NCI-H1694 treated with DMSO at 0.1 percent for 48 hours (cell line): ENCODE data around the gene GRIN2A.

Experiments used
- DNase-seq: peaks from one replicate; lab custom pipeline; 2025; lab: John Stamatoyannopoulos, UW

Gene GRIN2A

DNA sequence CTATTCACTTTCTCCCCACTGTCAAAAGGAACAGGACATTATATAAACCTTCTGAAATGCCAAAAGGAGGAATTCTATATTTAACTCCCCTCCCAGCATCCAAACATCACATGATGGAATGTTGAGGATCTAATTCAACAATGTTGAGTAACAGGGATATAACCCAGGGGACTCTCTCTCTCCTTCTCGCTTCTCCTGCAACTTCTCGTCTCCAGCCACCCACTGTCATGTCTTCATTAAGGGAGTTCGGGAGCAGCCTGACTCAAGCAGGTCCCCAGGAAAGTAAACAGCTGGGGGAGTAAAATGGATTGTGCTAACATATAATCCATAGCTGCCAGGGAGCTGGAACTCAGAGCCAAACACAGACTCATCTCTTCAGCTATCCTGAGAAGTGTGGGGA lies 51.7 kb downstream of the GRIN2A start:
- no peak for DNase-seq

DNA sequence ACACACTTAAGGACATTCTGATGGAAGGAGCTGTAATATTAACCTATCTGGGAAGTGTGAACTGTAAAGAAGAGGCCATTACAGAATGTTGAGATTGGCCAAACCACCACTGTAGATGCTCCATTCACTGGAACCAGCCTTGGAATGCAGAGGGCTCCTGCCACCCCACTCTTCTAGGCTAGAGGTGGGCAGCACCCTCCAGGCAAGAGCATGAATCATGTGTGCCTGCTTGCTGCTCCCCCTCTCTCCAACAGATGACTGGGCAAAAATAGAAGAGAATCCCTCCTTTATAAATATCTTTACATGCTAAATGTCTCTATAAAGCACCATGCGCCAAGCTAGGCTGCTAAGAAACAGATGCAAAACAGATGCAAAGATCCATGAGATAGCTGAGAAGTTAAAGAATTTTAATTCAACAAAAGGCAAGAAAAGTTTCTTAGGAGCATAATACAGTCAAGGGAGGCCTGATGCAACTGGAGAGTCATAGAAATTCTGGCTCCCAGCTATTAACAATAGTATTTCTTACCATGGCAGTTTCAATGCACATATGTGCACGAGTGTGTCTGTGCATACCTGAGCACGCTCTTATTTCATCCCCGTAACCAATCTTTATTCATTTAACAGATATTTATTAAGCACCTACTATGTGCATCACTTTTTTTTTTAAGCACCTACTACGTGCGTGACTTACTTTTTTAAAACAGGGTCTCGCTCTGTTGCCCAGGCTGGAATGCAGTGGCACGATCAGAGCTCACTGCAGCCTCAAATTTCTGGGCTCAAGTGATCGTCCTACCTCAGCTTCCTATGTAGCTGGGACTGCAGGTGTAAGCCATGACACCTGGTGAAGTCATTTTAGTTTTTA lies 53.6 kb downstream of the GRIN2A start:
- no peak for DNase-seq

DNA sequence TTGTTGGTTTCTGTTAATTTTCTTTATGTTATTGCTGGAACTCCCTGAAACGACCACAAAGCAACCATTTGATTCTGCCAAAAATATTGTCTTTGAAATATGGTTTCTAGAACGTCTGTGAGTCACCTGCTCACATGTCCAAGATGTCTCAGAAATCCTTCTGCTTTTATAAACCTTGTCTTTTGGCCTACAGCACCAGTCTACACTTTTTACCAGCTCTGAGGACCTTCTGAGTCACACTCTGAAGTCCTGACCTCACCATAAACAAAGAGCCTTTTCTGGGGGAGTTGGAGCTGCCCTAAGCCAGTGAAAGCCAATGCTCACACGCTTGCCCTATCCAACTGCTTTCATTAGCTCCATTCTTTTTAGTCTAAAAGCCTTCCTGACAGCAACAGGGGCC lies 55.5 kb downstream of the GRIN2A start:
- DNase-seq = no peak

GRCh38 chr16:10123141-10123540 lies 59.1 kb downstream of the GRIN2A start:
- no peak for DNase-seq

DNA sequence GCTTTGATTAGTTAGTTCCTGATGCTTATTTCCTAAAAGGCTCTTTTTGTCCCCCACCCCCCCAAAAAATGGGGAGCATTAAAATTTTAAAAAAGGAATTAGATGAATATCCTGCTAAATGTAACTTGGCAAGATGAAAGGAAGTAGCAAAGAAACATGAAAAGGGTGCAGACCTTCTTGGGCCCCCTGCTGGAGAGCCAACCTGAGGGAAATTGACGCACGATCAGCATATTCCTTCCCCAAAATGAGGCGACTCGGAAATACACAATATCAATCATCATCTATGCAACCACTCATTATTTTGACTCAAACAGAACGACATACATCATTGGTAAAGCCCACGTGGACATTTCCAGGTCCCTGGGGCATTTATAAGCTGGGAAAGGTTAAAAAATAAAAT lies 59.7 kb downstream of the GRIN2A start:
- no peak for DNase-seq

DNA sequence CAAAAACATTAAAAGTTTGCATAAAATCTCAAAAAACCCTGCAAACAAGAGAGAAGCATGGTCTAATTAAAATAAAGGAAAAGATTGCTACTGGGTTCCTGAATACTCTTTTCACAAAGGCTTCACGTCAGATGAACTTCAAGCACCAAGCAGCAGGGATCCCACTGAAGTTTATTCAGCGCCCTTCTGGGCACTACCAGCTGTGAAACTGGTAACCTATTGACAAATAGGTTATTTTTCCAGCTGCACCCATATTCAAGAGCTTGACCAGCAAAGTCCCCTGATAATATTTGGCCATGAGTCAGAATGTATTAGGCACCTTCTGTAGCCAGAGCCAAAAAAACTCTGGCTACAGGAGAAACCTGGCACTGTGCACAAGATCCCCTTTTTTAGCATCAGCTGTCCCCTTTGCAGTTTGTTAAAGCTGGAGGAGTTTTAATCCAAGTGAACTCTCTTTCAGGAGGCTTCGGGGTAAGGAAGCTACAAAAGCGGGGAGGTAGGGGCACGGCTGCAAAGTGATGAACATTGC lies 60.3 kb downstream of the GRIN2A start:
- DNase-seq = no peak

DNA sequence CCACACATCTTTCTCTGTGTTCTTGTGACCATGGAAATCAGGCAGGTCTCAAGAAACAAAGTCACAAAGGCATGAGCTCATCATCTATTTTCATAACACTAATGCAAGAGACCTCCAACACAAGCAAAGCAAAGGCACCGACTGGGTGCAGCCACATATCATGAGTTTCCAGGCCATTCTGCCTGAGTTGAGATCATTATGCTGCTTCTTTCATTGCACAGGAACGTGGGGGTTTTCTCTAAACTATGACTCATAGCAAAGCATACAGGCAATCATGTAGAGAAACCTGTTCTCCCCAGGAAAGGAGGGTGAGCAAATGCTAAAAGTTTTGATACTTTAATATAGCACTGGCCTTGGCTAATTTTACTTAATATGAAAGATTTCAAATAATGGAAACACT lies 60.7 kb downstream of the GRIN2A start:
- no peak for DNase-seq

- DNase-seq = no peak
Observed at GRCh38 chr16:10120953-10121352, 61.3 kb downstream of the GRIN2A start.

DNA sequence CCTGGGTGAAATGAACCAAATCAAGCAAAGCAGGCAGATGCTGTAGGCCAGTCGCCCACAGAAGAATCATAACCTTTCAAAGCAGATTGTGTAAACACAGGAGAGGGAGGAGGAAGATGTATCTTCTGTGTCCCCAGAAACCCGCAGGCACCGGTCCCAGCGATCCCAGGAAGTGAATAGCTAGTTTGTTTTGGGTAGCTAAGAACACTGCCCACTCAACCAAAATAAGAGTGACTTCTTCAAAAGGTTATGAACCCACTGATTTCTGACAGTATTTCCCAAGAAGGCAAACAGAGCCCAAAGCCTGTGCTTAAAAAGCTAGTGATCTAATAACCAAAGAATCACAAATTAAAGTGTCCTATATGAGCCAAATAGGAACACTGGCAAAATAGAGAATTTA lies 67.8 kb downstream of the GRIN2A start:
- peak; percentile 6 for DNase-seq

DNA sequence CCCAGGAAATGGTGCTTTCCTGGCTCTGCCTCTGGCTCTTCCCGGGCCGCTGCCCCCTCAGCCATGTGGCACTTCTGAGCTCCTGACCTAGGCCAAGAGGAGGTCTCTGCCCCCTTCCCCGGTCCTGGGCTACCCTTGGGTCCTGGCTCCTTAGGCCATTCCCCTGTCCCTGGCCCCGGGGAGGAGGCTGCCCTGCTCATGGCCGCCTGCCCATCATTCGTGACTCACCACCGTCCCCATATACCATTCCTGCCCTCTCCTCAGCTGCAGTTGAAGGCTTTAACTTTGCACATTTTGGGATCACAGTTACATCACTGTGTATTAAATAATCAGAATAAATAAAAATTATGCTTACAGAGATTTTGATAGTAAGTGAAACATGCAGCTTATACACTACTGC lies 69.0 kb downstream of the GRIN2A start:
- DNase-seq = no peak

GRCh38 chr16:10112021-10112420 lies 70.2 kb downstream of the GRIN2A start:
- no peak for DNase-seq

DNA sequence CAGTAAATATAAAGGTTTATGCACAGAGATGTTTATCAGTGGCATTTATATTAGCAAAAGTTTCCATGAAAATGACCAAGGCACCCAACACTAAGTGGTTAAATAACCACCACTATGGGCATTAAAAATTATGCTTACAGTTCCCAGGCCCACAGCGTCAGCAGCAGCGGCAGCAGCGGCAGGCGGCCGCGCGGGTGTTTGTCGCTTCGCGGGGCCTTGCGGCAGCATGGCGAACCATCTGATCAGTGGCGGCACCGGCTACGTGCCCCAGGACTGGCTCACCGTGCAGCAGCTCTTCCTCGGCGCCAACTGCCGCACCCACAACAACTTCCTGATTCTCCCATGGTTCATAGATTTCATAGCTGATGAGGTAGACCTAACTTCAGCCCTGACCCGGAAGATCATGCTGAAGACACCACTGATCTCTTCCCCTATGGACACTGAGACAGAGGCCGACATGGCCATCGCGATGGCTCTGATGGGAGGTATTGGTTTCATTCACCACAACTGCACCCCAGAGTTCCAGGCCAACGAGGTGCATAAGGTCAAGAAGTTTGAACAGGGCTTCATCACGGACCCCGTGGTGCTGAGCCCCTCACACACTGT lies 71.0 kb downstream of the GRIN2A start:
- DNase-seq = no peak

GRCh38 chr16:10110552-10110951 lies 71.7 kb downstream of the GRIN2A start:
- no peak for DNase-seq

DNA sequence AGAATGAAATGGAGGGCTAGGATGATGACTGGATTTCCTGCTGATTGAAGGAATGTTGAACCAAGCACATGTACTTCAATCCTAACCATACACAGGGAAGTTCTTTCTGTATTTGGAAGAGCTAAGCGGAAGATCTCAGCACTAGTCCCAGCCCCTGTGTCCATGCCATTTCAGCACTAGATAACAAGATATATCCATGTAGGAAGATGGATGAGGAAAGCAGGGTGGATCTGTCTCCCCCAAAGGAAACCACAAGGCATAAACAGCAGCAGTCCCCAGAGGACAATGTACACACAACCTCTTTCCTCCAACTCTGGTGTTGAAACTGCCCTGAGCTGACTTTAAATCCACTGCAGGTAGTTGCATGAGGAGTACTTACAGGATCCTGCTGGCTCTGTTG lies 75.1 kb downstream of the GRIN2A start:
- no peak for DNase-seq

DNA sequence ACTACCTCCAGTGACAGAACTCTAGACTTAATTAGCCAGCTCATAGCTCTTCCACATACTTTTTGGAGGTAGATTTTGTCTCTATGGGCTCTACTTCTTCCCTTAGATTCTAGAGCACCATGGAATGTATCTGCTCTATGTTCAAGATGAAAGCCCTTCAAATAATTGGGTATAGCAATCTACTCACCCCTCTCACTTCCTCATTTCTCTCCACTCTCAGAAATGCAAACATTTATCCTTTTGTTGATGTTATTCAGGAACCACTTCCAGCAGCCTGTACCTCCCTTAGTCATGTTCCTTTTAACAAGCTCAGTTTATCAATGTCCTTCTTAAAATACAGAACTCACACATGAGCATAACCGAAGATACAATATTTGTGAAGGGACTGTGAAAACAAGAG lies 78.5 kb downstream of the GRIN2A start:
- no peak for DNase-seq

DNA sequence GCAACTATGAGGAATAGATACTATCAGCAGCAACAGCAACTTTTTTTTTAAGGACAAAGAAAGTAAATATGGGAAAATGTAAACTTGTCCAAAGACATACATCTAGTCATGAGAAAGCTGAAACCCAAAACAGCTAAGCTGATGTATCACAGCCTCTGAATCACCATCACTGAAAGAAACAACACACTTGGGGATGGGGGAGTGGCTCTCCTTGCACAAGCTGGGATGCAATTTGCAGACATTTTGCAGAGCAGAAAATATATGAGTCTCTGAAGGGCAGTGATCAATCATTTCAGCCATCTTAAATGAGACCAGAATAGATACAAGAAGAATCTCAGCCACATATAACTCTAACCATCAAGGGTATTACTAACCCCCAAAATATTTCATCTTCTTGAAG lies 79.1 kb downstream of the GRIN2A start:
- no peak for DNase-seq

GRCh38 chr16:10100829-10101228 lies 81.4 kb downstream of the GRIN2A start:
- no peak for DNase-seq

DNA sequence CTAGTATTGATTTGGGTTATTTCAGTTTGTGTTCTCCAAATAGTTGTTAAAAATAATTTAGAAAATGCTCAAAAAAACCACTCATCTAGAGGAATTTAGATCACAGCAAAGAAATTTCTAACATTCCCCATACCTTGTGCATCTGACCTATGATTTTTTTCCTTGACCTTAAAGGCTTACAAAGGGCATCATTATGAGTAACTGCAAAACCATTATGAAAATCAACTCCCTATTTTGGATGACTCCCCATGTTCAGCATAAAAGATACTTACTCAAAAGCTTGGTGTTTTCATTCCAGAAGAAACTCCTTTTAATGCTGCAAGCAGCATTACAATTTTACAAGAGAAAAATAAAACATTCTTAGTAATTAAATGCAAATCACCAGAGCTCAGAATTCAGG lies 83.2 kb downstream of the GRIN2A start:
- DNase-seq = no peak

GRCh38 chr16:10097271-10097670 lies 85.0 kb downstream of the GRIN2A start:
- DNase-seq = no peak

GRCh38 chr16:10093576-10093975 lies 88.7 kb downstream of the GRIN2A start:
- no peak for DNase-seq

DNA sequence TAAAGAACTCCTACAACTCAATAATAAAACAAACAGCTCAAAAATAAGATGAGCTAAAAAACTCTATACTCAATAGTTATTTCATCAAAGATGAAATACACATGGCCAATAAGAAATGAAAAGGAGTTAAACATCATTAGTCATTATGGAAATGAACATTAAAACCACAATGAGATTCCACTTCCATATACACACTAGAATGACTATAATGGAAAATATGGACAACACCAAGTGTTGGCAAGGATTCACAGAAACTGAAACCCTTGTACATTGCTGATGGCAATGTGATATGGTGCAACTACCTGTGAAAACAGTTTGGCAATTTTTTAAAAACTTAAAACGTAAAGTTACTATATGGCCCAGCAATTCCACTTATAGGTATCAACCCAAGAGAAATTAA lies 91.4 kb downstream of the GRIN2A start:
- no peak for DNase-seq

GRCh38 chr16:10088380-10088793 lies 93.8 kb downstream of the GRIN2A start:
- no peak for DNase-seq

- no peak for DNase-seq
Observed at GRCh38 chr16:10087151-10087550, 95.1 kb downstream of the GRIN2A start.

DNA sequence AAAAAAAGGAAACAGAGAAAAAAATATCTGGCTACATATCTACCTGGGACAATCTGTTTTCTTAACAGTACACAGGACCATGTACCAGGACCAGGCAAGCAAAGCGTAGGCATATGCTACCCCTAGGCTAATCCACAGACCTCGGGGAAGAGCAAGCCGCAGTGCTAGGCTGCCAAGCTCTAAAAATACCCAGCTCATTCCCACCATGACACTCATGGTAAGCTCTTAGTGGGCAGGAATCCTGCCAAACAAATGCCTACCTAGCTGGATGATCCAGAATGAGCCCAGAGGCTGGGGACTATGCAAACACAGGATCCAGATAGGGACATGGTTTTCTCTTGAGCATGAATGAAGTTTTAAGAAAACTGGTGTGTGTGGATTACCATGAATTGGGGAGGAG lies 95.6 kb downstream of the GRIN2A start:
- no peak for DNase-seq
